Activated CD4-positive, alpha-beta T cell treated with anti-CD3 and anti-CD28 coated beads, Interleukin-2, amount 50 U/mL, for 1 hour (primary cell): ENCODE results near the gene TMEM217.
A peak's percentile ranks its signal among the peaks of the same experiment; 100 is the strongest.

ENCODE experiments used
- DNase-seq: peaks from one replicate; pipeline ENCODE4 v3.0.0-alpha.2; 2020

The TMEM217 gene

DNA sequence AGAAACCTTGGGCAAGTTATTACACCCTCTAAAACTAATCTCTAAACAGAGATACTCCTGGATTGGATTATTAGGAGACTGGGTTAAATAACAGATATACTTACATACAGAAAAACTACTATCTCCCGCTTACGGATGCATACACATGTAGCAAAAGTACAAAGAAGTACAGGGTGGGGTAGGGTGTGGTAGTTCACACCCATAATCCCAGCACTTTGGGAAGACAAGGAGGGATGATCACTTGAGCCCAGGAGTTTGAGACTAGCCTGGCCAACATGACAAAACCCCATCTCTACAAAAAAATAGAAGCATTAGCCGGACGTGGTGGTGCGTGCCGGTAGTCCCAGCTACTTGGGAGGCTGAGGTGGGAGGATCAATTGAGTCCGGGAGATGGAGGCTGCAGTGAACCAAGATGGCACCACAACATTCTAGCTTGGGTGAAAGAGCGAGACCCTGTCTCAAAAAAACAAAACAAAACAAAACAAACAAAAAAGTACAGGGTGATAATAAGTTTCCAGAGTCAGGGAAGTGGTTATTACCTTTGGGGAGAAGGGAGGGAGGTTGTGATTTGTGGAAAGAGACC is 79.9 kb downstream of the TMEM217 start:
- no peak for DNase-seq

DNA sequence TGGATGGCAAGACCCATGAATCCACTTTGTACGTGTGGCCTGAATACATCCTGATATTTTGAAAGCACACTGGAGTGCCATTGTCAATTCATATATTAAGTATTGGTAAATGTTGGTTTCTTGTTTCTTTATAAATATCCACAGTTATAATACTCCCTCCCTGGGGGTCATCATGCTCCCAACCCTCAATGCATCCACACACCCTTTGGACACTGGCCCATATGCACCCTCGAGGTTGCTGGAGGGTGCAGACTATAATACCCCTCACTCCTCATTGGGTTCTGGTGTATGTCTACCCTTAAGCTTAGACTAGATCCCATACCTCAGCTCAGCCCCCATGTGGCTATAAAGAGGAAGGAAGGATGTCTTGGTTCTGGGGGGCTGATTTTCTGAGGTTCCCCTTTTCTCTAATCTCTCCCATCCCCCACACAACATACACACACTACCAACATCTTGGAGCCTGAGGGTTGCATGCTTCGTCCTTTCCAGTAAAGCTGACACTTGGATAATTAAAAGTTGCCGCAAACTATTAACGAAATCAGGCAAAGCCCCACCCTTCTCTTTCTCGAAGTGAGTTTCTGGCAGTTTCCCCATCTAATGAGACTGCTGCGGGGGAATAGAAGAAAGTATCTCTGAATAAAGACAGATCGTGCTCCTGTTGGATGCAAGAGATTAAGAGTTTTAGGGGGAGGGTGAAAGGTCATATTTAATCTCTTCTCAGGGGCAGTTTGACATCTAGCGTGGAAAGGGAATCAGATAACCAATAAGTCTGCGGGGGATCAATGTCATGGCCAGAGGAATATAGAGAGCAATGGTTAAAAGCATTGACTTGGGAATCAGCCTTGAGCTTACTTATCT is 80.6 kb downstream of the TMEM217 start:
- DNase-seq = no peak

GRCh38 chr6:37176268-37177076 is 81.5 kb downstream of the TMEM217 start:
- no peak for DNase-seq

DNA sequence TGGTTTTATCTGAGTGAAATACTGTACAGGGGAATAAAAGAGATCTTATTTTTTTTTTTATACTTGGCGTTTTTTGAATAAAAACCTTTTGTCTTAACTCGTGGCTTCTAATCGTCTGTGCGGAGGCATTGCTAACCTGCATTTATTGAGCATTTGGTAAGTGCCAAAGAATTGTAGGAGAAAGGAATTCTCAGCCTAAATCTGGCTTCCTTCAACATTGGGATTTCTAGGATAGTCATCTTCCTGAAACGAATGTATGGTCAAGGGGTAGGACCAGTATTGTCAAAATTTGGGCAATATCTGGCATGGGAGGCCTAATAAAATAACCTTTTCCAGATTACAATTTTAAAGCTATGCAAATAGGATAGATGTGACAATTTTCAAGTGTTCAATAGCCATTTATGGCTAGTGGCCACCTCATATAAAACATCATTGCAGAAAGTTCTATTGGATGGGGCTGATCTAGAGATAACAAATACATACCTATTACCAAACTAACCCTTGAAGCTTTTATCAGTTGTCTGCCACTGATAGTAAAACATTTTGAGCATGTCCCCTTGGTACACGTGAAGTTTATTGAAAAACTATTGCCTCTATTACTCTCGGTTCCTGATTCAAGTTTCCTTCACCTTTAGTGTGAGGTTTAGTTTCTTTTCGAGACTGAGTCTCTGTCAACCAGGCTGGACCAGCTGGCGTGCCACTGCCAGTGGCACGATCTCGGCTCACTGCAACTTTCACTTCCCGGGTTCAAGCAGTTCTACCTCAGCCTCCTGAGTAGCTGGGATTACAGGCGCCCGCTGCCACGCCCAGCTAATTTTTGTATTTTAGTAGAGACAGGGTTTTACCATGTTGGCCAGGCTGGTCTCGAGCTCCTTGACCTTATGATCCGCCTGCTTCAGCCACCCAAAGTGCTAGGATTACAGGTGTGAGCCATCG is 82.3 kb downstream of the TMEM217 start:
- peak; percentile 7 for DNase-seq

- no peak for DNase-seq
These were observed 83.2 kb downstream of the TMEM217 start for GRCh38 chr6:37174515-37175331.

DNA sequence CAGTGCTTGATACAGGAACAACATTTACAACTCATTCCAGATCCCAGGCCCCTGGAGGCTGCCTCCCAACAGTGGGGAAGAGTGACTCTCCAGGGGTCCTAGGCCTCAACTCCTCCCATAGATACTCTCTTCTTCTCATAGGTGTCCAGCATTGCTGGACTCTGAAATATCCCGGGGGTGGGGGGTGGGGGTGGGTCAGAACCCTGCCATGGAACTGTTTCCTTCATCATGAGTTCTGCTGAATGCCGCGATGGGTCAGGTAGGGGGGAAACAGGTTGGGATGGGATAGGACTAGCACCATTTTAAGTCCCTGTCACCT is 83.8 kb downstream of the TMEM217 start:
- no peak for DNase-seq

DNA sequence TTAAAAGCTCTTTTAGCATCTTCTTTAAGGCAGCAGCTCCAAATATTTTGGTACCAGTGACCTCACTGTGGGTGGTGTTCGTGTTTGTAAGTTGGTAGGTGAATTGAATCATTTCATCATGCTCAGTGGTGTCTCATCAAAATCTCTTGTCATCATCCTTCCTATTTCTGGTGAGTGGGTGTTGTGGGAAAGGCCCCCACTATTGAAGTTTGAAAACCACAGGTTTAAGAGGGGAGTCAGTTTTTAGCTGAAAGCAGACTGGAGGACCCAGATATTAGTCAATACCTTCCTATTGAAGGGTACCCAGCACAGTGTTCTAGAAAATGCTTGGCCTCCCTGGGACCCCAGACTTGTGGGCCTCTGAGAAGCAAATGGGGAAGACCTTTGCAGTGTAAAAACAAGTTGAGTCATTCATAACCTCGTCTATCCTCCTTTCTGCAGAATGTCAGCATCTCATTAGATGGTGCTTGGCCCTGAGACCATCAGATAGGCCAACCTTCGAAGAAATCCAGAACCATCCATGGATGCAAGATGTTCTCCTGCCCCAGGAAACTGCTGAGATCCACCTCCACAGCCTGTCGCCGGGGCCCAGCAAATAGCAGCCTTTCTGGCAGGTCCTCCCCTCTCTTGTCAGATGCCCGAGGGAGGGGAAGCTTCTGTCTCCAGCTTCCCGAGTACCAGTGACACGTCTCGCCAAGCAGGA is 84.3 kb downstream of the TMEM217 start:
- peak; percentile 14 for DNase-seq

DNA sequence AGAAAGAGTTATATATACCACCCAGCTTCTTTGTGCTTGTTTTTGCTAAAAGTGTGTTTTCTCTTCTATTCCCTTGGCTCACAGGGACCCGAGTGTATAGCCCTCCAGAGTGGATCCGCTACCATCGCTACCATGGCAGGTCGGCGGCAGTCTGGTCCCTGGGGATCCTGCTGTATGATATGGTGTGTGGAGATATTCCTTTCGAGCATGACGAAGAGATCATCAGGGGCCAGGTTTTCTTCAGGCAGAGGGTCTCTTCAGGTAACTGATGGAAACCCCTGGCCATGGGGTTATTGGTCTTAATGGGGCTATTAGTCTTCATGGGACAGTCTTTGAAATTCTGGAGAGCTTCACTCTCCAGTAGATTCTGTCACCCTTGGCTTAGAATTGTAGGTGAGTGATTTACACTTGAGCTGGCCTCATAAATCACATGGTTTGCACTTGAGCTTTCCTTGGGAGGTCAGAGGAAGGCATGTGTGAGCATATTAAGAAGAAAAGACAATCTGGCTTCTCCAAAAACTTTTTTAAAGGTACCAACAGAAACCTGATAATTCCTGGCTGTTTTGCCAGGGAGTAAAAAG is 84.9 kb downstream of the TMEM217 start:
- no peak for DNase-seq

DNA sequence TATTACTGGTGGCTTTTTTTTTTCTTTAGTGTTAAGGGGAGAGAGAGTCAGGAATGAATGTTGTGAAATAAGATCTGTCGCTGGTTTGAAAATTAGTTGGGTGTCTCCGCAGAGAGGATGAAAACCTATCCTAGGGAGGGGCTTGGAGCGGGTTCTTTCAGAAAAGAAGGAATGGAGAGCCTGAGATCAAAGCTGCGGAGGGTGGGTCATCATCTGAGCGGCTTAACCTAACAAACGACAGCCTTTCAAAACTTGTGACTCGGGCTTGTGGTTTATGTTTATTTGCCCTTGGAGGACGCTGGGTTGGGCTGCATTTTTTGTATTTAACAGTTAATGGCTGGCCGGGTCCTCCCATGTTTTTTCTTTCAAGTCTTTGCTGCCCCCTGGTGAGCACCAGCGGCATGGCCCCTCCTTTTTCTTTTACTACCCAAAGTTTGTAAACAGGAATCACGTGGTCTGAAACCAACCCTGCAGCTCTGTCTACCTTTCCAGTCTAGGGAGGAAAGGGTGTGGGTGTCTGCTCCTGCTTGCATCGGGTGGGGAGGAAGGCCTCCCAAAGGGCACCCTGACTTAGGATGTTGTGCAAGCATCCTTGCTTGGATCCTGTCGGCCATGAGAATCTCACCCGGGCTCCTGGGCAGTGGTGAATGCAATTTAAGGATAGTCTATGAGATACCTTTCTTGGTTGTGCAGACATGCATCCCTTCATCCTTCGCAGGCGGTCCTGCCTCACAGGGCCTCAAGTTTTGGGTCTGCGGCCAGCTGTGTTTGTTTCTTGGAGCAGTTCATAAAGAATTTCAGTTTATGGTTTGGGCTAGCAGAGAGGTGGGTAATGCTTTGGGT is 85.8 kb downstream of the TMEM217 start:
- DNase-seq = peak; percentile 92

DNA sequence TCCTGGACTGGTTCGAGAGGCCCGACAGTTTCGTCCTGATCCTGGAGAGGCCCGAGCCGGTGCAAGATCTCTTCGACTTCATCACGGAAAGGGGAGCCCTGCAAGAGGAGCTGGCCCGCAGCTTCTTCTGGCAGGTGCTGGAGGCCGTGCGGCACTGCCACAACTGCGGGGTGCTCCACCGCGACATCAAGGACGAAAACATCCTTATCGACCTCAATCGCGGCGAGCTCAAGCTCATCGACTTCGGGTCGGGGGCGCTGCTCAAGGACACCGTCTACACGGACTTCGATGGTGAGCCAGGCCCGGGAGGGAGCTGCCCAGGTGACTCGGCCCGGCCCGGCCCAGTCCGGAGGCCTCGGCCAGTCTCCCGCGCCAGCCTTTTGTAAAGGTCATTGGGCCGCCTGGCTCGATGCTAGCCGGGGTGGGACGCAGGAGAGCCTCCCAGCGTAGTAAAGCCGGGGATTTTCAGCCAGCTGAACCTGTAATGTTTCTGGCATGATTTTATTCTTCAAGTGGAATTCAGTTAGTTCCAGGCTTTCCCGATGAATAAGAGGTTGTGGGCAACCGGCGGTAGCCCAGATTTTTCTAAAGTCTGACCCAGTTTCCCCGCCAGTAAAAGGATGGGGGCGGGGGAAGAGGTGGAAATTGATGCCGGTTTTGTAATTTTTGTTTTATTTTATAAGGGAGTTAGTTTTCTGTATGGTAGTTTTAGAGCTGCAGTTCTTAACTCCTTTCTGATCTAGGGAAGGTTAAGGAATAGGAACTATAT is 86.6 kb downstream of the TMEM217 start:
- DNase-seq = peak; percentile 26

- peak; percentile 30 for DNase-seq
These were observed 87.4 kb downstream of the TMEM217 start for GRCh38 chr6:37170273-37171200.

- peak; percentile 99 for DNase-seq
These were observed 88.3 kb downstream of the TMEM217 start, which contains the start of gene PIM1 for GRCh38 chr6:37169496-37170272. PIM1 (plus strand) TSS chr6:37170152; CDS start chr6:37170576, 424 bp downstream.

DNA sequence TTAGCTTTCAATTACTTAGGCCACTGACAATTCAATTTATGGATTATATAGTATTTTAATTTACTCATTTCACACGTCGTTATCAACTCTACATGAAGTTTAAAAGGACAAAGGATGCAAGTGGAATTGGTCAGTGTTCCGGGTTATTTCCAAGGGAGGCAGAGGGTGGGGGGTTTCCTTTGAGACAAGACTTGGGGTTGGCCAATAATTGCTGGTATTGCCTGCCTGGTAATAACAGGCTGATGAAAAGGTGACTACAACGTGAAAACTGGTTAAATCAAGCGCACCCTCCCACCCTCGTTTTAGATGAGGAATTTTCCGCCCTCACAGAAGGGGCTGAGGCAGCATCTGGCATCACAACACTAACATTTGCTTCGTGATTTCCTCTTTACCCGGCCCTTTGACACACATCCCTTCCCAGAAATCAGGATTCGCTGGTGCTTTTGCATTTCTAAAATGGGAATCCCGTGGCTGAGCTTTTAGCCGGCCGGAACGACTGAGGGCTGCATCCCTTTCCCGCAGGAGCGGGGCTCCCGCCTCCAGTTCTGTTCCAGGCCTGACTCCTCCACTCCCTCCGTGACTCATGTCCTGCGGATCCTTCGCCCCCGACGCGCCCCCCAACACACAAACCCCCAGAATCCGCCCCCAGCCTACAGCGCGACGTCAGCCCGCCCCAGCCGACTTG is 89.0 kb downstream of the TMEM217 start:
- DNase-seq = peak; percentile 20

DNA sequence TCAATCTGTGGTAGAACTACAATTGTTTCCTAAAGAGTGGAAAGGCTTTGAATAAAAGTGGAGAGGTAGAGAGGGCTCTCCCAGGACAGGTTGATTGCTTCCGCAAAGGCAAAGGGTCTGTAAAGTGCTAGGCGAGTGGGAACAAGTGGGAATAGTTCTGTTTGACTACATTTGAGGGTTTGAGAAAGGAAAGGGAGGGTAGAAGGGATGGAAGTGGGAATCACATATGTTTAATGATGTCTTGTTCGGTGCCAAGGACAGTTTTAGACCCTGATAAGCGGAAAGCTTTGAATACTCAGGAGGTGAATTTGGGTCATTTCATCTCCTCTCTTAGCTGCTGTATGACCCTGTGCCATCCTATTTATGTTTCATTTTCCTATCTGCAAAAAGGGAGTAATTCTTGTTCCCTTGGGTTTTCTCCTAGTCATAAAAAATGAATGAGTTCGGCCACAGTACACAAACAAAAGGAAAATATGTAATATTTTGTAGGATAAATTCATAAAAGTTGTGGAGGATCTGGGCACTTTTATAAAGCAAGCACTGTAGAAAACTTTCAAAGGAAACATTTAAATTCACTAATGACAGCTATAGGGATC is 89.7 kb downstream of the TMEM217 start:
- DNase-seq = no peak

GRCh38 chr6:37162740-37163139 is 95.2 kb downstream of the TMEM217 start:
- no peak for DNase-seq
